Measurements from ENCODE around the gene TIMM10. TPM values are rescaled to one million over a fixed set of nuclear protein-coding genes. Genes with fewer than 3 reads are reported as not detected.

Gene TIMM10
- total RNA-seq, 2 experiments from 2014 or later, result 82.4 to 86.1 TPM

DNA sequence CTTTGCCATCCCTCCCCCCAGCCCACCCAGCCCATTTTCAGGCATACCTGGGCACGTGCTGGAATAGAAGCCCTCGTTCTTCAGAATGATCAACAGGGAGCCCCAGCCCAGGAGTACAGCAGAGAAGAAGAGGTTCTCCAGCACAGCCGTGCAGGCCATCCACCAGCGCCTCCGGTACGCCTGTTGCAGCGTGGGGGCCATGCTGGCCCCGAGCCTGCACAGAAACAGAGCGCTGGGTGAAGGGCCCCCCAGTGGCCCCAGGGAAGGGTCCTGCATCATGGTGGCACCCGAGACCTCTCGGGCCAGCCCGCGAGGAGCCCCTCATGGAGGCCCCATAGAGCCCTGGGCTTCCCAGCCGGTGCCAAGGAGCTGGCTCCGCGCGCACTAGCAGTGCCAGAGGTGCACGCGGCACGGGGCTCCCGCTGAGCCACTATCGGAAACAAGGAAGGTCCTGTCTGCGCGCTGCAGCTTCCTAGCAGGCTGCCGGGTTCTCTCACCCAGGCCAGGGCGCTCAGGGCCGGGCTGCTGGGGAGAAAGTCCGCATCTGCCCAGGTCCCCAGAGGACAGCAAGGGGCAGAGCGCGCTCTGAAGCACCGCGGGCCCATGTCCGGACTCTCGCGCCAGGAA, 16.5 kb downstream of the TIMM10 start:
- DNase-seq, result peak; percentile 39
- H3K9me3 Mint-ChIP-seq, result no peaks in the 10 kb centered on the region
- ChIA-PET CTCF (interaction anchor here (0.9 to 9.0 kb wide), 11 partner anchors 12 to 179 kb away, joined by 3 to 139 read pairs (median 3); partner anchors contain the start of genes SSRP1 and TIMM10), POLR2A (interaction anchor here (0.9 to 7.3 kb wide), 10 partner anchors 9 to 1592 kb away, joined by 3 to 58 read pairs (median 8); partner anchors contain the start of genes SLC43A3, TIMM10, TNKS1BP1 and UBE2L6)
- H3K36me3 Mint-ChIP-seq (ENCODE audit: low read depth), result peaks cover 3% of the 10 kb centered on the region
- H3K4me1 Mint-ChIP-seq, result peaks cover 36% of the 10 kb centered on the region
- peak overlapping the region; percentile 98 for H3K4me3 Mint-ChIP-seq
- H3K27me3 Mint-ChIP-seq, result no peaks in the 10 kb centered on the region
- peak overlapping the region; percentile 44 for H3K27ac Mint-ChIP-seq

GRCh38 chr11:57513452-57513795, 17.1 kb downstream of the TIMM10 start:
- CTCF ChIA-PET, result interaction anchor here (1.2 to 9.0 kb wide), 6 partner anchors 14 to 56 kb away, joined by 3 to 139 read pairs (median 20); partner anchors contain the start of gene TIMM10

DNA sequence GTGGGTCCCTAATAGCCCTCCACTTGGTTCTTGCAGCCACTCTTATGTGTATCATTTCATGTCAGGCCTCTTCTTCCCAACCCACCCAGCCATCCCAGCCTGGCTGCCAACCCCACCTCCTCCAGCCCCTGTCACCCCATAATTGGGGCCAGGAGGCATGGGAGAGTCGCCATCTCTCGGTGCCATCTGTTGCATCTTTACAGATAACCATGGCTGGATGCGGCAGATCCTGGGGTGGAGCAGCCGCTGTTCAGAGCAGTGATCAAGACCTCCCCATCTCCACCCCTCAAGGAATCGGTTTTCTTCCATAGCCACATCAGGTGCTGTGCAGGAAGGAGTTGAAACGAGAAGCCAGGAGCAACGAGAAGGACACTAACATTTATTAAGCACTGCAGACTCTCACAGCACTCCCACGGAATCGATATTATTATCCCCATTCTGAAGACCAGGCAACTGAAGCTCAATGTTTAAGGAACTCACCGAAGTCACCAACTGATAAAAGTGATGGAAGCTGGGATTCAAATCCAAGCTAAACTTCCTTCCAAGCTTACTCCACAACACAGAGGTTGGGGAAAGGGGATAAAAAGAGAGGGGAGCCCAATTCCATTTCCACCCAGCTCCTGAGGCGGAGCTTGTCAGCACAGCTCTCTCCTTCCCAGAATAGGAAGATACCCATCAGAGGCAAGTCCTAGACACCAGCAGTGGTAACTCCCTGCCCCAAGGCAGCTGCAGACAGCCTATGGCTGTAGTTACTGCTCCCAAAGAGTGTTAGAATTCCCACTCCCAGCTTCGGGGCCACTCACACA, 17.7 kb downstream of the TIMM10 start:
- POLR2A ChIA-PET, result interaction anchor here (0.8 to 7.3 kb wide), 6 partner anchors 17 to 188 kb away, joined by 3 to 58 read pairs (median 12); partner anchors contain the start of genes SLC43A3, TIMM10 and TNKS1BP1
- Mint-ChIP-seq H3K27me3 (no peaks in the 10 kb centered on the region), H3K4me1 (peaks cover 36% of the 10 kb centered on the region), H3K27ac (no peak overlapping the region), H3K36me3 (ENCODE audit: low read depth) (peaks cover 6% of the 10 kb centered on the region), H3K9me3 (no peaks in the 10 kb centered on the region), H3K4me3 (peak overlapping the region; percentile 7)
- CTCF ChIA-PET, result interaction anchor here (1.2 to 9.0 kb wide), 5 partner anchors 15 to 56 kb away, joined by 3 to 139 read pairs (median 36); partner anchors contain the start of gene TIMM10
- no peak for DNase-seq

More at GRCh38 chr11:57513452-57513795, 17.1 kb downstream of the TIMM10 start:
- Mint-ChIP-seq H3K27ac (peak overlapping the region; percentile 40), H3K4me1 (peaks cover 36% of the 10 kb centered on the region), H3K9me3 (no peaks in the 10 kb centered on the region), H3K4me3 (peak overlapping the region; percentile 70), H3K36me3 (ENCODE audit: low read depth) (peaks cover 3% of the 10 kb centered on the region), H3K27me3 (no peaks in the 10 kb centered on the region)
- POLR2A ChIA-PET, result interaction anchor here (0.8 to 7.3 kb wide), 7 partner anchors 11 to 189 kb away, joined by 3 to 58 read pairs (median 12); partner anchors contain the start of genes SLC43A3, TIMM10 and TNKS1BP1
- DNase-seq, result no peak

DNA sequence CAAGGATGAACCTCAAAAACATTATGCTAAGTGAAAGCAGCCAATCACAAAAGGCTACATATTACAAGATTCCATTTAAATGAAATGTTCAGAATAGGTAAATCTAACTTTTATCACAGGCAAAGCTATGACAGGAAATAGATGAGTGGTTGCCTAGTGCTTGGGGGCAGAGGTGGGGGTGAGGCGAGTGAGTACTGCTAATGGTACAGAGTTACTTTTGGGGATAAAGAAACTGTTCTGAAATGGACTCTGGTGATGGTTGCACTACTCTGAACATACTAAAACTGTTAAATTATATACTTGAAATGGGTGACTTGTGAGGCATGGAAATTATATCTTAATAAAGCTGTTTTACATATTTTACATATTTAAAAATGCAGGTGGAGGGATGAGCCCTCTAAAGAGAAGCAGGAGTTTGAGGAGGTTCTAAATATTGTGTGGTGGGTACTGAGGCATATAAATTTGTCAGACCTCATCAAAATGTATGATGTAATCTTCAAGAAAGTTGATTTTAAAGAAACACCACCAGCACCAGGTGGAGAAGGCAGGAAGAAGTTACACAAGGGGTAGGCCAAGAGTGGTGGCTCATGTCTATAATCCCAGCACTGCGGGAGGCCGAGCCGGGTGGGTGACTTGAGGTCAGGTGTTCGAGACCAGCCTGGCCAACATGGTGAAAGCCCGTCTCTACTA, 18.7 kb downstream of the TIMM10 start:
- Mint-ChIP-seq H3K4me1 (peaks cover 36% of the 10 kb centered on the region), H3K27ac (no peak overlapping the region), H3K4me3 (no peak overlapping the region), H3K9me3 (no peaks in the 10 kb centered on the region), H3K36me3 (ENCODE audit: low read depth) (peaks cover 6% of the 10 kb centered on the region), H3K27me3 (no peaks in the 10 kb centered on the region)
- ChIA-PET CTCF (interaction anchor here (1.0 to 2.6 kb wide), 5 partner anchors 14 to 166 kb away, joined by 3 to 17 read pairs (median 6); no protein-coding TSS in a partner anchor), POLR2A (interaction anchor here (1.3 kb wide), 1 partner anchor 86 kb away, joined by 4 read pairs; no protein-coding TSS in a partner anchor)
- no peak for DNase-seq

DNA sequence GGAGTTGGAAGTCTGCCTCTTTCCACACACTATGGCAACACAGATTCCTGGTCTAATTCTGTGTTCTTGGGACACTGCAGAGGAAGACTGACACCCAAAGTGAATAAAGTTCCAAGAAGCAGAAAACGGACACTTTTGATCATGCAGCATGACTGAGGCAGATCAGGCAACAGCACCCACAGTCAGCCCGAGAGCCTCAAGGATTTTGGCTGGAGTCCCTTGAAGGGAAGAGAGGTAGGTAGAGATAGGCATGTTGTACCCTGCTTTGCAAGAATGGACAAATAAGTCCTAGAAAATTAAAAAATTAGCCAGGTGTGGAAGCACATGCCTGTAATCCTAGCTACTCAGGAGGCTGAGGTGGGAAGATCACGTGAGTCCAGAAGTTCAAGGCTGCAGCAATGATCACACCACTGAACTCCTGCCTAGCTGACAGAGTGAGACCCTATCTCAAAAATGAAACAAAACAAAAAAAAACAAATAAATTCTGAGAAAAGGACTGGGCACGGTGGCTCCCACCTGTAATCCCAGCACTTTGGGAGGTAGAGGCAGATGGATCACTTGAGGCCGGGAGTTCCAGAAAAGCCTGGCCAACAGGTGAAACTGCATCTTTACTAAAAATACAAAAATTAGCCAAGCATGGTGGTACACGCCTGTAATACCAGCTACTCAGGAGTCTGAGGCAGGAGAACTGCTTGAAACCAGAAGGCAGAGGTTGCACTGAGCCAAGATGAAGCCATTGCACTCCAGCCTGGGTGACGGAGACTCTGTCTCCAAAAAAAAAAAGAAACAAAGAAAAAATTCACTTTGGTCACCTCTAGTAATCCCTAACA, 22.0 kb downstream of the TIMM10 start:
- no peaks in the 10 kb centered on the region for H3K9me3 Mint-ChIP-seq
- no peak overlapping the region for H3K4me3 Mint-ChIP-seq

DNA sequence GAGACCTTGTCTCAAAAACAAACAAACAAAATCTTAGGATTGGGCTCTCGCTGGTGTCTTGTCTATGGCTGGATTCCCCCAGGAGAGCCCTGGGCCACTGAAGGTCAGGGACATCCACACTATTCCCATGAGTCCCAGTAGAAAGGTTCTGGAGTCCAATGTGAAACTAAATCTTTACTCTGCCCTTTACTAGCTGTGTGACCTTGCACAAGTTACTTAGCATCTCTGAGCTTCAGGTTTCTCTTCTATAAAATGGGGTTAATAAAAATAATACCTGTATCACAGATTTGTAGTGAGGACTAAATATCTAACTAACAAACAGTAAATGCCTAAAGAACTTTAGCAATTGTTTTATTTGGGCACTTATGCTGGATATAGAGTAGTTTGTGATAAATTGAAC, 24.0 kb downstream of the TIMM10 start:
- no peak overlapping the region for H3K4me3 Mint-ChIP-seq
- no peaks in the 10 kb centered on the region for H3K9me3 Mint-ChIP-seq
- ChIA-PET POLR2A (interaction anchor here (2.9 kb wide), 1 partner anchor 9 kb away, joined by 16 read pairs; the partner anchor contains the start of gene SLC43A1), CTCF (interaction anchor here (0.6 to 6.4 kb wide), 3 partner anchors 14 to 153 kb away, joined by 3 to 75 read pairs (median 15); no protein-coding TSS in a partner anchor)
- H3K27me3 Mint-ChIP-seq, result no peaks in the 10 kb centered on the region
- DNase-seq, result no peak
- no peak overlapping the region for H3K27ac Mint-ChIP-seq
- H3K36me3 Mint-ChIP-seq (ENCODE audit: low read depth), result peaks cover 9% of the 10 kb centered on the region
- peaks cover 5% of the 10 kb centered on the region for H3K4me1 Mint-ChIP-seq

More for the DNA sequence above, 22.0 kb downstream of the TIMM10 start:
- CTCF ChIA-PET, result interaction anchor here (1.3 to 6.4 kb wide), 2 partner anchors 16 to 18 kb away, joined by 3 to 75 read pairs; no protein-coding TSS in a partner anchor
- peaks cover 9% of the 10 kb centered on the region for H3K36me3 Mint-ChIP-seq (ENCODE audit: low read depth)
- H3K27me3 Mint-ChIP-seq, result no peaks in the 10 kb centered on the region
- DNase-seq, result no peak
- POLR2A ChIA-PET, result interaction anchor here (0.6 kb wide), 1 partner anchor 16 kb away, joined by 3 read pairs; no protein-coding TSS in a partner anchor
- H3K27ac Mint-ChIP-seq, result no peak overlapping the region
- H3K4me1 Mint-ChIP-seq, result peaks cover 22% of the 10 kb centered on the region

DNA sequence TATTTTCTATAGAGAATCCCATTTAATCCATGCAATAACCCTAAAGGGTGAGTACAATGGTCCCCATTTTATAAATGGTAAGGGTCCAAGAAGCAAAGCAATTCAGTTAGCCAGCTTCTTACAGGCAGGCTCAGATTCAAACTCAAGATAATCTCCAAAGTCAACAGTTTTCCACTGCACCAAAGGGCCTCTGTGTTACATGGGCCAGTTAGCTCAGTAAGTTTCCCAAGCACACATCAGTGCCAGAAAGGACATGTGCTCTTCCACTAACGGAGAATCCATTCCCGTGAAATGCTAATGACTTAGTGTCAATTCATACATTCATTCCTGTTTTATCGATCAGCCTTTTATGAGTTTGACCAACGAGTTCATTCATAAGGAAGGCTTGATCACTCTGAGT, 26.0 kb downstream of the TIMM10 start:
- H3K36me3 Mint-ChIP-seq (ENCODE audit: low read depth), result peaks cover 17% of the 10 kb centered on the region
- peaks cover 4% of the 10 kb centered on the region for H3K4me1 Mint-ChIP-seq
- no peaks in the 10 kb centered on the region for H3K27me3 Mint-ChIP-seq
- no peak overlapping the region for H3K27ac Mint-ChIP-seq
- no peaks in the 10 kb centered on the region for H3K9me3 Mint-ChIP-seq
- POLR2A ChIA-PET, result interaction anchor here (2.9 kb wide), 1 partner anchor 11 kb away, joined by 16 read pairs; the partner anchor contains the start of gene SLC43A1
- CTCF ChIA-PET, result interaction anchor here (3.2 to 6.4 kb wide), 2 partner anchors 12 to 22 kb away, joined by 15 to 75 read pairs; no protein-coding TSS in a partner anchor
- no peak for DNase-seq
- H3K4me3 Mint-ChIP-seq, result no peak overlapping the region

GRCh38 chr11:57502870-57503269, 27.7 kb downstream of the TIMM10 start:
- H3K9me3 Mint-ChIP-seq, result no peaks in the 10 kb centered on the region
- DNase-seq, result no peak
- POLR2A ChIA-PET, result no interaction called here
- H3K4me3 Mint-ChIP-seq, result no peak overlapping the region
- CTCF ChIA-PET, result interaction anchor here (0.7 to 6.4 kb wide), 7 partner anchors 9 to 45 kb away, joined by 3 to 75 read pairs (median 5); partner anchors contain the start of gene SLC43A1
- H3K36me3 Mint-ChIP-seq (ENCODE audit: low read depth), result peaks cover 21% of the 10 kb centered on the region
- peaks cover 4% of the 10 kb centered on the region for H3K4me1 Mint-ChIP-seq
- H3K27ac Mint-ChIP-seq, result no peak overlapping the region
- no peaks in the 10 kb centered on the region for H3K27me3 Mint-ChIP-seq

GRCh38 chr11:57502376-57502775, 28.2 kb downstream of the TIMM10 start:
- H3K36me3 Mint-ChIP-seq (ENCODE audit: low read depth), result peaks cover 22% of the 10 kb centered on the region
- no peaks in the 10 kb centered on the region for H3K9me3 Mint-ChIP-seq
- no peak overlapping the region for H3K27ac Mint-ChIP-seq
- DNase-seq, result no peak
- H3K27me3 Mint-ChIP-seq, result no peaks in the 10 kb centered on the region
- CTCF ChIA-PET, result interaction anchor here (1.1 to 2.1 kb wide), 7 partner anchors 9 to 44 kb away, joined by 3 to 24 read pairs (median 4); partner anchors contain the start of gene SLC43A1
- POLR2A ChIA-PET, result interaction anchor here (1.2 kb wide), 1 partner anchor 9 kb away, joined by 6 read pairs; no protein-coding TSS in a partner anchor
- H3K4me1 Mint-ChIP-seq, result peaks cover 4% of the 10 kb centered on the region
- H3K4me3 Mint-ChIP-seq, result no peak overlapping the region

GRCh38 chr11:57501953-57502352, 28.6 kb downstream of the TIMM10 start:
- Mint-ChIP-seq H3K9me3 (no peaks in the 10 kb centered on the region), H3K4me3 (no peak overlapping the region), H3K27me3 (no peaks in the 10 kb centered on the region), H3K4me1 (peaks cover 4% of the 10 kb centered on the region), H3K27ac (no peak overlapping the region), H3K36me3 (ENCODE audit: low read depth) (peaks cover 25% of the 10 kb centered on the region)
- CTCF ChIA-PET, result interaction anchor here (1.1 to 2.1 kb wide), 7 partner anchors 8 to 44 kb away, joined by 3 to 24 read pairs (median 4); partner anchors contain the start of gene SLC43A1
- no peak for DNase-seq
- POLR2A ChIA-PET, result interaction anchor here (1.2 kb wide), 1 partner anchor 9 kb away, joined by 6 read pairs; no protein-coding TSS in a partner anchor

DNA sequence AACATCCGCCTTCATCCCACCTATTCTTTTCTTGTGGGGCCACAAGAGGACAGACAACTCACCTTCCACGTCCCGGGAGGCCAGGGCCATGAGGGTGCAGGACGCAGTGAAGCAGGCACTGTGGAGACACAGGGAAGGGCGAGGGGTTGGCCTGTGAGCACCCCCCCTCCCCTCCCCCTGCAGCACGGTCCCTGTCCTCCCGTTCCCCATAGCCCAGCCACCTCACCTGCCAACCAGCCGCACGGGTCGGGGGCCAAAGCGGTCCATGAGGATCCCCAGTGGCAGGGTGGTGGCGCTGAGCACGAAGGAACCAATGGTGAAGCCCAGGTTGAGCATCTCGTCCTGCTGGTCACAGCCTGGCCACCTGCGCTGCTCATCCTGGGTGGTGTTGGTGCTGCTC, 29.6 kb downstream of the TIMM10 start:
- POLR2A ChIA-PET, result no interaction called here
- no peak for DNase-seq
- H3K4me1 Mint-ChIP-seq, result peaks cover 4% of the 10 kb centered on the region

More for the DNA sequence above, 29.6 kb downstream of the TIMM10 start:
- H3K27me3 Mint-ChIP-seq, result no peaks in the 10 kb centered on the region
- no peaks in the 10 kb centered on the region for H3K9me3 Mint-ChIP-seq
- H3K4me3 Mint-ChIP-seq, result no peak overlapping the region
- peaks cover 28% of the 10 kb centered on the region for H3K36me3 Mint-ChIP-seq (ENCODE audit: low read depth)
- H3K27ac Mint-ChIP-seq, result no peak overlapping the region
- CTCF ChIA-PET, result interaction anchor here (2.1 kb wide), 2 partner anchors 7 to 43 kb away, joined by 8 to 24 read pairs; no protein-coding TSS in a partner anchor

Data from activated CD4-positive, alpha-beta memory T cell treated with anti-CD3 and anti-CD28 coated beads, Interleukin-2, amount 10 ng/mL, durations not matched to agents 7 days and 5 days (primary cell).